ENCODE data around the gene CLPTM1.

The CLPTM1 gene

DNA sequence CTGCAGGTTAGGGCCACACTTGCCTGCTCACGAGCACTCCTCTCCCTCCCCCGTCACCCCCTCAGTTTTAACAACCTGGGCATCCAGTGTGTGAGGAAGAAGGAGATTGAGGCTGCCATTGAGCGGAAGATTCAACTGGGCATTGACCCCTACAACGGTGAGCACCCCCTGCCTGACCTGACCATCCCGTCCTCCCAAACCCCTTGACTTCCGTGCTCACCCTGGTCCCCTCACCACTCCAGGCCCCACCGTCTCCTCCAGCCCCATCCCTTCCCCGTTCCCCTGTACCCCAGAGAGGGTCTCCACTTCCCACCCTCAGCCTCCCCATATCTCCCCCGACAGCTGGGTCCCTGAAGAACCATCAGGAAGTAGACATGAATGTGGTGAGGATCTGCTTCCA lies 70.1 kb downstream of the CLPTM1 start:
- Histone ChIP-seq H3K27ac (ENCODE audit: low read depth, low read length) (no peak overlapping the region), H3K9me2 (replicated peaks; ENCODE audit: control insufficient read depth, low read length) (no peaks in the 10 kb centered on the region), H3K4me3 (ENCODE audit: low read length) (no peak overlapping the region), H3K4me2 (ENCODE audit: low read length) (no peak overlapping the region), H3K79me2 (ENCODE audit: control insufficient read depth, low read length) (no peaks in the 10 kb centered on the region), H3K27me3 (ENCODE audit: control insufficient read depth, low read length) (no peaks in the 10 kb centered on the region), H3K4me1 (ENCODE audit: control insufficient read depth, low read length) (no peaks in the 10 kb centered on the region), H3K36me3 (ENCODE audit: control insufficient read depth, low read length) (peaks cover 48% of the 10 kb centered on the region), H4K20me1 (ENCODE audit: control insufficient read depth, insufficient read depth, low read depth, low read length) (no peaks in the 10 kb centered on the region), H3K9me3 (ENCODE audit: control insufficient read depth, insufficient read depth, low read length) (no peaks in the 10 kb centered on the region), H3F3A (ENCODE audit: control insufficient read depth, insufficient read depth) (no peaks in the 10 kb centered on the region)
- TF ChIP-seq CTCF (IDR thresholded peaks at IDR 0.05; ENCODE audit: low read depth, low read length, poor library complexity, severe bottlenecking): no peak
- no peak for TF ChIP-seq EZH2phosphoT487 (IDR thresholded peaks at IDR 0.05; ENCODE audit: borderline replicate concordance, low read length)

DNA sequence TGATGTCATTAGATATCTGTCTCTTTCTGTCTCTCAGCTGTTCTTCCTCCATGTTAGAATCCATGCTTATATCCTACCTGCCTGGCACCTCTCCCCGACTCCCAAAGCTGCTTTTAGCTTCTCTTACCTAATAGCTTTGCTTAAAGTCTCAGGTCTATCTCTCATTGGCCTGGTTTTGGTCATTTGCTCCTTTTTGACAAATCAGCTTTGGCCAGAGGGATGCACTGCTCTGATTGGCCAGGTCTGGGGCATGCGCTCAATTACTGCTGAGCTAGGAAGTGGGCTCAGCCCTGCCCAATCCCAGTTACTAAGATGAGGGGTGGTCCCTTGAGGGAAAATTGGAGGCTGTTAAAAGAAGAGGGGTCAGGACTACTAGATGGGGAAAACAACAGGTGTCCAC lies 72.2 kb downstream of the CLPTM1 start:
- no peaks in the 10 kb centered on the region for H3K9me3 ChIP-seq (ENCODE audit: control insufficient read depth, insufficient read depth, low read length)
- H3K27ac ChIP-seq (ENCODE audit: low read depth, low read length): no peak overlapping the region
- no peak overlapping the region for H3K4me3 ChIP-seq (ENCODE audit: low read length)
- H3F3A ChIP-seq (ENCODE audit: control insufficient read depth, insufficient read depth): no peaks in the 10 kb centered on the region
- H3K9me2 ChIP-seq (replicated peaks; ENCODE audit: control insufficient read depth, low read length): no peaks in the 10 kb centered on the region
- no peaks in the 10 kb centered on the region for H3K4me1 ChIP-seq (ENCODE audit: control insufficient read depth, low read length)
- no peaks in the 10 kb centered on the region for H3K79me2 ChIP-seq (ENCODE audit: control insufficient read depth, low read length)
- H3K36me3 ChIP-seq (ENCODE audit: control insufficient read depth, low read length): peaks cover 53% of the 10 kb centered on the region
- H3K27me3 ChIP-seq (ENCODE audit: control insufficient read depth, low read length): no peaks in the 10 kb centered on the region
- TF ChIP-seq CTCF (IDR thresholded peaks at IDR 0.05; ENCODE audit: low read depth, low read length, poor library complexity, severe bottlenecking) (no peak), EZH2phosphoT487 (IDR thresholded peaks at IDR 0.05; ENCODE audit: borderline replicate concordance, low read length) (no peak)
- no peak overlapping the region for H3K4me2 ChIP-seq (ENCODE audit: low read length)
- H4K20me1 ChIP-seq (ENCODE audit: control insufficient read depth, insufficient read depth, low read depth, low read length): no peaks in the 10 kb centered on the region

DNA sequence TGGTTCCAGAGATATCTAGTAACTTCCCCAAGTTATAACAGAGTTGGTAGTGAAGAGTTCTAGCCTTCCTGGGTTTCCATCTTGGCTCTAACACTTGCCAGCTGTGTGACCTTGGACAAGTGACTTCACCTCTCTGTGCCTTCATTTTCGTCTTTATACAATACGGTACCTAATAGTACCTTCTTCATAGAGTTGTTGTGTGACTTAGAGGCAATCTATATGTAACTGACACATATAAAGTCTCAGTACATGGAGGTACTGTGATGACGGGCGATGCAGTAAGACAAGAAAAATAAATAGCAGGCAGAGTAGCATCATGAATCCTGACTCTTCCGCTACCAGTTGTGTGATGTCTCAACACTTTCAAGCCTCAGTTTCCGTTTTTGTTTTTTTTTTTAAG lies 75.6 kb downstream of the CLPTM1 start:
- no peak overlapping the region for H3K27ac ChIP-seq (ENCODE audit: low read depth, low read length)
- no peaks in the 10 kb centered on the region for H3K27me3 ChIP-seq (ENCODE audit: control insufficient read depth, low read length)
- H3K9me2 ChIP-seq (replicated peaks; ENCODE audit: control insufficient read depth, low read length): no peaks in the 10 kb centered on the region
- no peak overlapping the region for H3K4me2 ChIP-seq (ENCODE audit: low read length)
- no peaks in the 10 kb centered on the region for H3K9me3 ChIP-seq (ENCODE audit: control insufficient read depth, insufficient read depth, low read length)
- no peak for TF ChIP-seq CTCF (IDR thresholded peaks at IDR 0.05; ENCODE audit: low read depth, low read length, poor library complexity, severe bottlenecking)
- no peak for TF ChIP-seq EZH2phosphoT487 (IDR thresholded peaks at IDR 0.05; ENCODE audit: borderline replicate concordance, low read length)
- H3K36me3 ChIP-seq (ENCODE audit: control insufficient read depth, low read length): peaks cover 64% of the 10 kb centered on the region
- H4K20me1 ChIP-seq (ENCODE audit: control insufficient read depth, insufficient read depth, low read depth, low read length): no peaks in the 10 kb centered on the region
- no peak overlapping the region for H3K4me3 ChIP-seq (ENCODE audit: low read length)
- no peaks in the 10 kb centered on the region for H3F3A ChIP-seq (ENCODE audit: control insufficient read depth, insufficient read depth)
- H3K4me1 ChIP-seq (ENCODE audit: control insufficient read depth, low read length): no peaks in the 10 kb centered on the region
- no peaks in the 10 kb centered on the region for H3K79me2 ChIP-seq (ENCODE audit: control insufficient read depth, low read length)

- H3K27ac ChIP-seq (ENCODE audit: low read depth, low read length): no peak overlapping the region
- peaks cover 66% of the 10 kb centered on the region for H3K36me3 ChIP-seq (ENCODE audit: control insufficient read depth, low read length)
- H3K9me2 ChIP-seq (replicated peaks; ENCODE audit: control insufficient read depth, low read length): no peaks in the 10 kb centered on the region
- H4K20me1 ChIP-seq (ENCODE audit: control insufficient read depth, insufficient read depth, low read depth, low read length): no peaks in the 10 kb centered on the region
- H3K79me2 ChIP-seq (ENCODE audit: control insufficient read depth, low read length): no peaks in the 10 kb centered on the region
- H3F3A ChIP-seq (ENCODE audit: control insufficient read depth, insufficient read depth): peaks cover 4% of the 10 kb centered on the region; the same call in 1 of the 2 replicates
- no peak overlapping the region for H3K4me3 ChIP-seq (ENCODE audit: low read length)
- no peaks in the 10 kb centered on the region for H3K9me3 ChIP-seq (ENCODE audit: control insufficient read depth, insufficient read depth, low read length)
- H3K4me2 ChIP-seq (ENCODE audit: low read length): no peak overlapping the region
- no peaks in the 10 kb centered on the region for H3K27me3 ChIP-seq (ENCODE audit: control insufficient read depth, low read length)
- TF ChIP-seq CTCF (IDR thresholded peaks at IDR 0.05; ENCODE audit: low read depth, low read length, poor library complexity, severe bottlenecking): no peak
- no peaks in the 10 kb centered on the region for H3K4me1 ChIP-seq (ENCODE audit: control insufficient read depth, low read length)
Measured at GRCh38 chr19:45032421-45032820, 77.2 kb downstream of the CLPTM1 start.
